Cerebellar cortex (tissue), 1 donor: Measurements from ENCODE around the gene STK24.
A peak's percentile ranks its signal among the peaks of the same experiment; 100 is the strongest.
"Not testable (repeated sequence)": the region's sequence is repeated elsewhere in the genome, so short reads cannot be mapped to it uniquely, and the experiment has no call there.

Experiments
- DNase-seq: peaks from one replicate; pipeline ENCODE4 v3.0.0-alpha.2; 2015; ENCODE audit warnings: low spot score

The STK24 gene

DNA sequence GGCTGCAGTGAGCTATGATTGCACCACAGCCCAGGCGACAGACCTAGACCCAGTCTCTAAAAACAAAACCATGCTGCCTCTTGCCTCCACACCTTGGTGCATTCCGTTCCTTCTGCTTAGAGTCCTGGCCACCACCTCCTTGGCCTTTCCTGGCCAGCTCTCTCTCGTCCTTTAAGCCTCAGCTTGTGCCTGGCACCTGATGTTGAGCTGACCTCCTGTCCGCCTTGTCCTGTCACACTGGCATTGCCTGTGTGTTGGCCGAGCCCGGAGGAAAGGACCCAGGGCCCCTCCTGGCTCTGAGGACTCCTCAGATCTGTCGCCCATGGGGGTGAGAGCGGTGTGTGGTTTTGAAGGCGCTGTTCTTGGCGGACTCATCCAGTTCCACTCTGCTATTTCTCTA lies 143.3 kb downstream of the STK24 start:
- DNase-seq: no peak

DNA sequence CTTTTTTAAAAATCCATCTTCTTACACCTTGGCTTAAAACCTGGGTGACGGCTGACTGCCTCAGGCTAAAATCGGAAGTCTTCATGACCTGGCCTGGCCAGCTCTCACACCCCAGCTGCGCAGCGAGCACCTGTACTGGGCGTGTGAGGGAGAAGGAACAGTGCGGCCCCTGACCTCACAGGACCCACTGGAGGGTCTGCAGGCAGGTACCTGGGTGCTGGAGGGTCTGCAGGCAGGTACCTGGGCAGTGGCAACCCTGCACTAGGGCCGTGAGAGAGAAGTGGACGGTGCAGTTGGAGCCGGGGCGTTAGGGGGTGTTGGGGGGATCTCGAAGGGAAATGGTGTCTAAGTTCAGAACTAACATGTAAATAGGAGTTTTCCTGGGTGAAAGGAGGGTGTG lies 144.3 kb downstream of the STK24 start:
- no peak for DNase-seq

DNA sequence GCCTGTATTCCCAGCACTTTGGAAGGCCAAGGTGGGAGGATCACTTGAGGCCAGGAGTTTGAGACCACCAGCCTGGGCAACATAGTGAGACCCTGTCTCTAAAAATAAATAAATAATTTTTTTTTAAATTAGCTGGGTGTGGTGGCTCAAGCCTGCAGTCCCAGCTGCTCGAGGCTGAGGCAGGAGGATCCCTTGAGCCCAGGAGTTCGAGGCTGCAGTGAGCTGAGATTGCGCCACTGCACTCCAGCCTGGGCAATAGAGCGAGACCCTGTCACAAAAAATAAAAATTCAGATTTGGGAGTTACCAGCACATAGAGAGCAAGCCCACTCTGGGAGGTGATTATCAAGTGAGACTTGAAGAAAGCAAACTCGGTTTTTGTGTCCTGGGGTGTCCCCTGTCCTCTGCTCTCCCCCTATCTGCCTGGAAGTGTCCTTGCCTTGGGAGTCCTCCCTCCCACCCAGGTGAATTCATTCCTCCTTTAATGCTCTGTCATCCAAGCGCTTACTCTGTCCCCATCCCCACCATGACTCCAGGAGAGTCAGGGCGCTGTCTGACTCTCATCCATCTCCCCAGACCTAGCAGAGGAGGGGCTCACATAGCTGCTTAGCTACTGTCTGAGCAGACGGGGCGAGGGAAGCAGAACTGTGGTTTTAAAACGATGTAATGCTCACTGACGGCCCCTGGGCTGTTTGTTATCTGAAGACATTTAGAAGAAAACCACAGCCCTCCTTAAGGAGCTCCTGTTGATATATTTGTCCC lies 146.8 kb downstream of the STK24 start:
- DNase-seq: no peak

DNA sequence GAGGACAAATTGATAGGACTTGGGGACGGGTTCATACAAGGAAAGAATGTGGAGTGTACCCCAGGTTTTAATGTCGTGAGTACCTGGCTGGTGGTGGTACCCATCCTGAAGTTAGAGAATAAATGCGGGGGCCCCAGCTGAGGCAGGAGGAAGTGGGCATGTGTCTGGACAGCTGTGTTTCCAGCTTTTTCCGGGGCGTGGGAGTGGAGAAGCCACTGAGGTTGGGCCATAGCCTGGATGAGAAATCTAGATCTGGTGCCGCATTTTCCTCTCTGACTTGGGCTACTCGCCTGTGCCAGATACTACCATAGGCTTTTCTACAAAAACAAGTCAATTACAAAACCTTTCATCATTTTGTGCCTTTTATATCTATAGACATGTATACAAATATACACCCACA lies 147.4 kb downstream of the STK24 start:
- no peak for DNase-seq

DNA sequence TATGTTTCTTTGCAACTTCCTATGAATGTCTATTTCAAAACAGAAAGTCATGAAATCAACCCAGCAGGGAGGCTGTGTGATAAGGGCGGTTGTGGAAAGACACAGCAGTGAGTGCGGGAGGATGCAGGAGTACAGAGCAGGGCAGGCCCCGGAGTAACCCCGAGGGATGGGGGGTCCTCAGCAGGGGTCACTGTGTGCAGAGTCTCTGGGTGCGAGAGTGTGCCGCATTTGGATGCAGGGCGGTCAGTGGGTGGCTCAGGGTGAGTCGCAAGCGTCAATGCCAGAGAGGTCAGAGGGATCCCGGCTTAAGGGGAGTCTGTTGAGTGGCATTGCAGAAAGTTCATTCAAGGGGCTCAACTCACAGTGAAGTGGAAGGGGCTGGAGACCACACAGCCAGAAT lies 147.8 kb downstream of the STK24 start:
- no peak for DNase-seq

DNA sequence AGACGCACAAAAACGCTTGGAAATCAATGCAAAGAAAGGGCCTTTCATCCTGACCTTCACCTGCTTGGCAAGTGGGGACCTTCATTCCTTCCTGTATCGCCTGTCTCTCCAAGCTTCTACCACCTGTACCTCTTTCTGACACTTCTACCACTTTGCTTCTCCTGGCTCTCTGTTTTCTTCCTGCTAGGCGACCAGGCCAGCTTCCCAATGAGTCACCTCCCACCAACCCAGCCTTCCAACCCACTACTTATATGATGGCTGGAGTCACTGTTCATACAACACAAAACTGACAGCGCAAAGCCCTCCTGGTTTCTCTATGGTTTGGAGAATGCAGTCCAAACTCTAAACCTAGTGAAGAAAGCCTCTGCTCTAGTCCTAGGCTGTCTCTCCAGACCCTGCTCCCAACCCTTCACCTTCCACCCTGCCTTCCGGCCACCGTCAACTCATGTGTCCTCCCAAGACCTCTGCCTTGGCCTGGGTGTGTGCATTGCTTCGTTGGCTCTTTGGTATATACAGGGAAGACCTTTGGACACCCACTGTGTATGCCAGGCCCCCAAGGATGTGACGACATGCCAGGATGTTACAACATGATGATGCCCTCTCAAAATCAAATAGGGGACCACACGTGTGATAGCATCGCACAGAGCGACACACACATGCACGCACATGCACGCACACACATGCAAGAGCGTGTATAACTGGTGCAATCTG lies 148.5 kb downstream of the STK24 start:
- no peak for DNase-seq

DNA sequence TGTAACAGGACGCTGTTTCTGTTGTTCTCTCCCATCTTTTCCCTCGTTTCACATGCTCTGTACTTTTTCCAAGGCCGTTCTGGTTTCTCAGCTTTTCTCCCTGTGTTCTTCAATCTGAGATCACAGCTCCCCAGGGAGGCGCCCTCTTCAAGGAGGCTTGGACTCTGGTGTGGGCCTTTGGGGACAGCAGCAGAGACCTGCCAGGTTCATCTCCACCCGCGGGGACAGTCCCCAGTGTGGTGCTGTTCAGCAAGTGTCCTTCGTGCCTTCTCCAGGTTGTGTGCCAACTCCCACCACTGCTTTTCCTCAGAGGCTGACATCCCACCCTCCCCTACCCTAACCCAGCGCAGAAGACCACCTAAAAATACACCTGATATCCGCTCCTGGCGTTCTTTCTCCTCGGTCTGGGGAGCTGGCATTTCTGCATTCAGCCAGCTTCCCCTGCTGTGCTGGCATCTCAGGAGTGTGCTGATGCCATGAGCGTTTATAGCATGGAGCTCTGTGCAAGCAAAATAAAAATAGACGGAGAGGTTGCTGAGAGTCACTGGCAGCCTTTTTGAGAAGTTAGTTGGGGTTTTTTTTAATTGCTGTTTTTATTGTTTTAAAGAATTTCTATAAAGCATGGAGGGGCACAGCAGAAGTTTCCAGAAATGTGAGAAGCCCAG lies 149.4 kb downstream of the STK24 start:
- peak; percentile 76 for DNase-seq

DNA sequence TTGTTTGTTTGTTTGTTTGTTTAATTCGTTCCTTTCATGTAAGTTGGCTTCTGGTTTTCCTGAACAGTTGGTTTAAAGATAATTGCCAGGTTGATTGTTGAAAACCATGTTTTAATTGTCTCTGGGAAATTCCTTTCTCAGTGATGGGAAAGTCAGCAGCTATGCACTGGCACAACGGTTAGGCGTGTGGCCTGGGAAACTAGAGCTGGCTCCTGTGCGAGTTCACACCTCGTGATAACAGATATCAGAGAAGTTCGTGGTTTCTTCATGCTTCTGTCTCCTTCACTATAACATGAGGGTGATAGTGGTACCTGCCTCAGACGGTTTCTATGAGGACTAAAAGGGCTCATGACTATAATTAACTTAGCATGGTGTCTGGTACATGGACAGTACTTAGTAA lies 153.5 kb downstream of the STK24 start:
- DNase-seq: no peak

DNA sequence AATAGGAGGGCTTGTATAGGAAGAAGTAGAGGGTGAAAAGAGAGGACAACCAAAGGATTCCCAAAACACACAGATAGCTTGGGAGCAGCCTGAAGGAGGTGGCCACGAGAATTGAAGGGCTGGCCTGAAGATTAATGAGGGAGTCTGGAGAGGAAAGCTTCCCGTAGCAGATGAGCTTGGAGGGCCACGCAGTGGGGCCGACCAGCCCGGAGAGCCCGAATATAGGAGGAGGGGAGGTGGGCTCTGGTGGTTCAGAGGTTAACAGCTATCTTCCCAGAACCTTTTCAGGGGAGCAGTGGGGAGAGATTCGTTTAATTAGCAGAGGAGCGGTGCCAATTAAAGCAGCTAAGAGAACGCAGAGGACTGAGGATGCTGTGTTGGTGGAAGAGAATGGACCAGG lies 154.9 kb downstream of the STK24 start:
- DNase-seq: no peak

DNA sequence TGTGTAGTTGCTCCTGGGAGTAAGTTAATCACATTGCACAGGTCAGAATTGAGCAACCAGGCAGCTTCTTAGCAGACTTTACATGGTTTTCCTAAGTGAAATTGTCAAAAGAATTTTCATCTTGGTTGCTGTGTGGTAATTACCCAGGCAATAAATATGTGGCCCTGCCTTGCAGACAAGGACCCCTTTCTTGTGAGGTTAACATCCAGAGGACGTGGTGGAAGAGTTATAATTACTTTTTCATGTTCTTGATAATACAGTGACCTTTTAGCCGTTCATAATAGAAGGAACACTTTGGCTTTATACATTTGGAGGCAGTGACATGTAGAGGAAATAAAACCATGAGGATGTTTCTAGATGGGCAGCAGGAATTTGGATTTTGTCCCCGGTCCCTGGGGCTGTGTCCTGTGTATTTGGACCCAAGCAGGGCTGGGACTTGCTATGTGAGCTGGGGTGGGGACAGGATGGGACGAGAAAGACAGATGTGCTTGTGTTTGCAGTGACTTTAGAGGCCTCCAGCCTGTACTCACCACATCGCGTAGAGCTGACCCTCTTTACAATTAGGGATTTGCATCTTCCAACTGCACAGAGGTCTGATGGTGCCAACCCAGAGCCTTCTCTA lies 156.2 kb downstream of the STK24 start:
- DNase-seq: no peak

DNA sequence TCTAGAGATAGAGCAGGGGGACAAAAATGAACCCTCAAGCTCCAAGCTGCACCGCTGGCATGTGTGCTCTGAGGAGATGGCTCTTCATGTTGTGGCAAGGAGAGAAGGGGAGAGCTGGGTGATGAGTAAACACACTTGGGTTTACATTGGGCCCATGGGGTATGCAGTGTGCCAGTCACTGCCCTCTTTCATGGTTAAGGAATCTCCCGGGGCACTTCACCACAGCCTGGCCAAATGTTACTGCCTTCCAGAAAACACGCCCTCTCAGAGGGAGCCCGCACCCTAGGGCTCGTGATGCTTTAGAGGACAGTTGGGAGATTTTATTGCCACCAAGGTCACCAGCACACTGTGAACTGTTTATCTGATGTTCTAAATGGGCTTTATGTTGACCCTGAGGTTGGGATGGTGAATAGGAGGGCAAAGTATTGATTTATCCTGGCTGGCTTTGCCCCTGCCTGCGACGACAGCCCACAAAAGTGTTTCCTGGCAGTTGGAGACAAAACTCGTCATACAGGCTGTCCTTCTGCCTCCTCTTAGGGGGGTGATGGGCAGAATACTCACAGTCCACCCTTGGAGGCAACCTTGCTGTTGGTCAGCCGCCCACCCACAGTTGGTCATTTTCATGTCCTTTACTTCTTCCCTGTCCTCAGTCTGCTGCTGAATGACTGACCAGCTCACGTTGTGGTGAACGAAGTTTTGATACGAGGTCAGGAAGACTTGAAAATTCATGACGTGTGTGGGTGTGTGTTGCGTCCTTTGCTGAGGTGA lies 156.9 kb downstream of the STK24 start:
- no peak for DNase-seq

DNA sequence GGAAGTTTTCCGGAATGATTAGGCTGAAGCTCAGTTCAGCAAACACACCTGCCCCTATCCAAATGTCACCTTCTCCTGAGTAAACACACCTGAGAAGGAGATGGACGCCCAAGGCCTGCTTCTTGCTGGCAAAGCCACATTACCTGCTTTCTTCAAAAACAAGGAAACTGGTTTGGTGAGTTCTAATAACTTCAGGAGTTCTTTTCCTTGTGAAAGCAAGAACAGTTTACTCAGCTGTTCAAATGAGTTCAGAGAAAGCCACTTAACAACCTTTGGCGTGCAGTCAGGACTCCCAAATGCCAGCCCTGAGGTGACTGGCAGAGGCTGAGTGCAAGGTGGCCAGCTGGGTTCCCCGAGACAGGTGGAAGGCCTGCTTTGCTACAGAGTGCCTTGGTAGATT lies 160.5 kb downstream of the STK24 start:
- no peak for DNase-seq

DNA sequence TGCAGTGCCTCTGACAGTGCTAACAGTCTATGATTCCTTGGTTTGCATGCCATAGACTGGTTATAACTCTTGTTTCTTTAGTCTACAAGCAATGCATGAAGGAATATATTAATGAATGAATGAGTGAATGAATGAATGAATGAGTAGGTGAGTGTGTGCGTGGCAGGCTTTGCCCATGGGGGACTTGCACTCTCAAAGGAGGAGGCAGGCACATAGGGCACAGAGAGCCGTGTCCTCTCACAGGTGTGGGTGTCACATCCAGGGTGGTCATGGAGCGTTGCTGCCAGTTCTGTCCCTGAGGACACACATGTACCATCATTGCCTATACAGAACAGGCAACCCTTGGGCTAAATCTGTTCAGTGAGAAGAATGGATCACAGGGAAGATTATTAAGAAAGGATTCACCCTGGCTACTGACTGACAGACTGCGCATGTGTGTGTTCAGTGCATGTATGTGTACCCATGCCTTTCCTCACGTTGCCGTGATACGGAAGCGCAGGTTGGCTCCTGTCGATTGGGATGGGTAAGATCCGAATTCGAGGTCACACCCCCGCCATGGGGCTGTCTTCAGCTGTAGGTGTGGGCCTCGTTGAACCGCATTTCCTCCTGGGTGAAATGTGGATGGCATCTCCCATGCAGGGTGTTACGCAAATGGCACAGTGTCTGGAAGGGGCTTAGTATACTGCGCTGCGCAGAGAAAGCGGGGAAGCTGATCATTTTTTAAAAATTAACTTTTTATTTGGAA lies 161.4 kb downstream of the STK24 start:
- no peak for DNase-seq

DNA sequence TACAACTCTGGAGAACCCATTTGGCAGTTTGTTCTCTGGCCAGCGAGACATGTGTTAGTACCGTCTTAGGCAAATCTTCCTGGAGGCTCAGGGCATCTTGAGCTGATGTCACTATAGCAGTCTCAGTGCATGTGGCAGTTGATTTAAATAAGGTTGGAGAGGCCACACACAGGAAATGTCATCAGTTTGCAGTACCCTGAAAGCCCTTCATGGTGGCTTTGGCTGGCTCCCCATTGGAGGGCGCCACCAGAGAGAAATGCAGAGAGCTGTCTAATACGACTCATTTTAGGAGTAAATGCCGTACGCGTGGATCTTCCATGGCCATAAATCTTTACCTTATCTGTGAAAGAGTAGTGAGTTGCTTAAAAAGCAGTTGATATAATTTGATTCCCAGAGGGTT lies 163.1 kb downstream of the STK24 start:
- no peak for DNase-seq

DNA sequence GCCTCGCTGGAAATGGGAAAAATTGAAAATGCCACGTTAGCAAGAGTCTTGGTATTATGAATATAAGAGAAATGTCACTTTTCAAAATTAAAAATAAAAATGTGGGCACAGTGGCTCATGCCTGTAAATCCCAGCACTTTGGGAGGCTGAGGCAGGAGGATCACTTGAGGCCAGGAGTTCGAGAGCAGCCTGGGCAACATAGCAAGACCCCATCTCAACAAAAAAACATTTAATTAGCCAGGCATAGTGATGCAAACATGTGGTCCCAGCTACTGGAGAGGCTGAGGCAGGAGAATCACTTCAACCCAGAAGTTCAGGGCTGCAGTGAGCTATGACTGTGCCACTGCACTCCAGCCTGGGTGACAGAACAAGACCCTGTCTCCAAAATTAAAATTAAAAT lies 163.6 kb downstream of the STK24 start:
- not testable (repeated sequence) for DNase-seq

DNA sequence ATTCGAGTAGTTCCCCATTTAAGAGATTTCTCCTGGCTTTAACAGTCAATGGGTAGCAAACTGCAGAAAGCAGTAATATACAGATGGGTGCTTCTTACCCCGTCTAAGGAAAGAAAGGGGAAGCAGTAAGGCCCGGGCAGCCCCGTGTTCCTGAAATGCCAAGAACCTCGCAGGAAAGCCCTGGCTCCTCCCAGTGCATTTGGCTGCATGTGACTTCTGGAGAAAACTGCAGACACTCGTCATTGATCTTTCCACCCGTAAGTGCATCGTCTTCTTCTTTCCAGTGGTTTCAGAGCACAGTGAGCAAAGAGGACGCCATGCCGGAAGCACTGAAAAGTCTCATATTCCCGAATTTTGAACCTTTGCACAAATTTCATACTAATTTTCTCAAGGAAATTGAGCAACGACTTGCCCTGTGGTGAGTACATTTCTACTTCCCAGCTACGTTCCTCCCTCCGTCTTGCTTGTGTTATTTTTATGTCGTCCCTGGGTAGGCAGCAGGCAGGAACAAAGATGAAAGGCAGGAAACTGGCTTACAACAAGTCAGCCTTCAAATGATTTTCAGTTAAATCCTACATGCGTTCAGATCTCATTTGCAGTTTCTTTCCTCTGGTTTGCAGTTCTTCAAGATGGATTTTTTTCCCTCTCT lies 165.2 kb downstream of the STK24 start:
- no peak for DNase-seq

DNA sequence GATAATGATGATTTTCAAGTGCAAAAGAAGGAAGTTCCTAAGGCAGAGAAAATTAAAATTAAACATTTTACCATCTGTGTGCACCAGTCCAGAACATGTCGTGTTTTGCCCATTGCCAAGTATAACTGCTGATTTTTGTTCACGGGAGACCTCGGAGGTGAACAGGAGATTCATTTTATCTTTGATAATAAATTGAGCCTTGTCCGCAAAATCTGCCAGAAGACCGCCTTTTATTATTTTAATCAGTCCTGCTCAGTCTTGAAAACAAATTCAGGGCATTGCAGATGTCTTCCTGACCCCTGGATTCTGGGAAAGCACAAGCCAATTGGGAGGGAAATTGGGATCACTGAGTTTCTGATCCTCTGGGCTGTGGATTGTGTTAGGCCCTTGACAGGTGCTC lies 165.9 kb downstream of the STK24 start:
- no peak for DNase-seq

DNA sequence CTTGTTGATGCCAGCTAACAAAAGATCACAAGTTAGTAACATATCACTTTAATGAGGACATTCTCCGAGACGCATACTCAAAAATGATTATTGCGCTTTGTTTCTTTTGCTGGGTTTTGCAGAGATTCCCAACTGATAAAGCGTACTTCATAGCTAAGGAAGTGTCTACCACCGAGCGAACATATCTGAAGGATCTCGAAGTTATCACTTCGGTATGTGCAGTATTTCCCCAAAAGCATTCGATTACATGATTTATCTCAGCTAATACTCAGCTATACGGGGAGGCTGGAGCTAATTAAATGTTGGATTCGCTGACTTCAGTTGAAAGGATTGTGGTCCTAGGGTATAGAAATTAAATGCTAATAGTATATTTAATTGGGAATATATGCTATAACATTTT lies 166.3 kb downstream of the STK24 start:
- DNase-seq: no peak

DNA sequence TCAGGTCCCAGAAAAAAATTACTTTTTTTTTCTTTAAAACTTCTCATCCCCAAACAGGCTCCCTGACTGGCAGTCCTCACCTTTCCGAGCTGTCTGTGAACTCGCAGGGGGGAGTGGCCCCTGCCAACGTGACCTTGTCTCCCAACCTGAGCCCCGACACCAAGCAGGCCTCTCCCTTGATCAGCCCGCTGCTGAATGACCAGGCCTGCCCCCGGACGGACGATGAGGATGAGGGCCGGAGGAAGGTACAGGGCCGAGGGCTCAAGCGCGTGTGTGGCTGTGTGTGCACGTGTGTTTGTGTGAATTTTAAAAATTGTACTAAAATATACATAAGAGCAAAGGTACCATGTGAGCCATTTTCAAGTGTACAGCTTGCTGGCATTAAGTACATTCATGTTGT lies 167.6 kb downstream of the STK24 start:
- DNase-seq: no peak

DNA sequence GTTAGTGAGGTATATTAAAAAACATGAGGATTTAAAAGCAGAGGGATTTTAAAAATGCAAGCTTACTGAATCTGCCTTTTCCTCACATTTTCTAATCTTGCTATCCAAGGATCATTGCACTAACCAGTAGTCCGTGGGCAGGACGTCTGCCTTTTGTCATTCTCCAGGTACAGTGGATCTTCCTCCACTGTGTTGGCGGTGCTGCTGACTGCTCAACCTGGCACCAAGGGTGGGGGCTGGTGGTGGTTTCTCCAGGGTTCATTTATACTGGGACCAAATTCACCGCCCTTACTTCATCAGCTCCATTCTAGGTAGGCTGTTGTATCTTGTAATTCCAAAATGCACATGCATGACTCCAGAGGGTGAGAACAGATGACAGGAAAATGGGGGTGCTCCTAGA lies 169.3 kb downstream of the STK24 start:
- no peak for DNase-seq

DNA sequence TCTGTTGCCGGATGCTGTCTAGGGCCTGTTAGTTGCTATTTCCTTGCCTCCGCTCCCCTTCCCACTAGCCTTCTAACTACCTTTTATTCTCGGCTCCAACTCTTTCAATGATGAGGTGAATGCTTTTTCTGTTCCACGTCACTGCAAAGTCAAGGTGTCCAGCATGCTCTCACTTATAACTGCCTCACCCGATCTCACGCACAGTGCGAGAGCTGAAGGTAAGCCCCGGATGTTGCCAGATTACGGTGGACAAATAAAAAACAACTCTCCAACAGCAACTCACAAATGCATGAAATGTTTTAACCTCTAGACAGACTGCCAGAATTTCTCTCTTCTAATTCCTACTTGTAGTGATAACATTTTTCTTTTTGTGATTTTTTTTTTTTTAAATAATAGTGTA lies 169.9 kb downstream of the STK24 start:
- DNase-seq: no peak
